NCI-H446 (cell line): ENCODE data around the gene CHRM1.

Source experiments
- DNase-seq, 2 experiments: peaks; one replicate each; lab custom pipeline; 2025; lab: John Stamatoyannopoulos, UW

The CHRM1 gene

GRCh38 chr11:62905296-62905695 lies 15.9 kb downstream of the CHRM1 start:
- DNase-seq: no peak

- no peak for DNase-seq
Observed at GRCh38 chr11:62902932-62903331, 18.2 kb downstream of the CHRM1 start.

- DNase-seq: no peak
Observed at GRCh38 chr11:62898027-62898426, 23.1 kb downstream of the CHRM1 start.

DNA sequence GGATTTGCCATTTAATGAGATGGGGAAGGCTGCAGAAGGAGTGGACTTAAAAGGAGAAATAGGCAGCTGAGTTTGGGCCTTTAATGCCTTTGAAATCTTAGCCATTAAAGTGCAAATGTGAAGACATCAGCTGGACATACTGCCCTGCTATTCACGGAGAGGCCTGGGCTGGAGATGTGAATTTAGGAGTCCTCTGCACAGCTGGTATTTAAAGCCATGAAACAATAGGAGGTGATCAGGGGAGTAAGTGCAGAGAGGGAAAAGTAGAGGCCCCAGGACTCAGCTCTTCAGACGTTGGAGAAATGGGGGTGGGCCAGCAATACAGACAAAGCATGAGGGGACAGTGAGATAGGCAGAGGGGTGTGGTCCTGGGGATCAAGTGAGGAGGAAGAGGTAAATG lies 23.9 kb downstream of the CHRM1 start:
- DNase-seq: no peak

DNA sequence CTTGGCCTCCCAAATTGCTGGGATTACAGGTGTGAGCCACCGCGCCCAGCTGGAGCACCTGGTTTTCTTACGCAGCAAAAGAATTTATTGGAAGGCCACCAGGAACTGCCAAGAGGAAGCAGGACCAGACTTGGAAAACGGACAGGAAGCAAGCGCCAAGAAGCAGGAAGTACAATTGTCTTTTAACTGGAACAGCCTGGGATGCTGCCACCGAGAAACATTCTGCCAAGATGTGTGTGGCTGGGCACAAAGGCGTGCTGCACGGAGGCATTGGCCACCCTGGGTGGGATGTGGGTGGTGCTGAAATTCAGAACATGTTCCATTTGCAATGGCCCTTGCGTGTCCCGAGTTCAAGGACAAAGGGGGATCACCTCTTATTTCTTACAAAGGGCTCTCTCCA lies 25.1 kb downstream of the CHRM1 start:
- DNase-seq: no peak

DNA sequence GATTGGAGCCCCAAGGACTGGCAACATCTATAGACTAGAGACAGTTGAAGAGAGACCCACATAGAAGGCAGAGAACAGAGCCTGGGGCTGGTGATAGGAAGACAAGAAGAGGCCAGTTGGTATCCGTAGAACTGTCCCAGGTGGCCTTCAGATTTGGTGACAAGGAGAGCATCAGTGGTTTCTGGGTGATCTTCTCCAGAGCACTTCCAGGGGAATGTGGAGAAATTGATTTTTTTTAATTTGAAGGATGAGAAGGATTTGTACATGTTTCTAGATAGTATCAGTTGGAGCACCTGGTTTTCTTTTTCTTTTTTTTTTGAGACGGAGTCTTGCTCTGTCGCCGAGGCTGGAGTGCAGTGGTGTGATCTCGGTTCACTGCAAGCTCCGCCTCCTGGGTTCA lies 25.7 kb downstream of the CHRM1 start:
- no peak for DNase-seq

GRCh38 chr11:62892077-62892922 lies 28.9 kb downstream of the CHRM1 start:
- no peak for DNase-seq

DNA sequence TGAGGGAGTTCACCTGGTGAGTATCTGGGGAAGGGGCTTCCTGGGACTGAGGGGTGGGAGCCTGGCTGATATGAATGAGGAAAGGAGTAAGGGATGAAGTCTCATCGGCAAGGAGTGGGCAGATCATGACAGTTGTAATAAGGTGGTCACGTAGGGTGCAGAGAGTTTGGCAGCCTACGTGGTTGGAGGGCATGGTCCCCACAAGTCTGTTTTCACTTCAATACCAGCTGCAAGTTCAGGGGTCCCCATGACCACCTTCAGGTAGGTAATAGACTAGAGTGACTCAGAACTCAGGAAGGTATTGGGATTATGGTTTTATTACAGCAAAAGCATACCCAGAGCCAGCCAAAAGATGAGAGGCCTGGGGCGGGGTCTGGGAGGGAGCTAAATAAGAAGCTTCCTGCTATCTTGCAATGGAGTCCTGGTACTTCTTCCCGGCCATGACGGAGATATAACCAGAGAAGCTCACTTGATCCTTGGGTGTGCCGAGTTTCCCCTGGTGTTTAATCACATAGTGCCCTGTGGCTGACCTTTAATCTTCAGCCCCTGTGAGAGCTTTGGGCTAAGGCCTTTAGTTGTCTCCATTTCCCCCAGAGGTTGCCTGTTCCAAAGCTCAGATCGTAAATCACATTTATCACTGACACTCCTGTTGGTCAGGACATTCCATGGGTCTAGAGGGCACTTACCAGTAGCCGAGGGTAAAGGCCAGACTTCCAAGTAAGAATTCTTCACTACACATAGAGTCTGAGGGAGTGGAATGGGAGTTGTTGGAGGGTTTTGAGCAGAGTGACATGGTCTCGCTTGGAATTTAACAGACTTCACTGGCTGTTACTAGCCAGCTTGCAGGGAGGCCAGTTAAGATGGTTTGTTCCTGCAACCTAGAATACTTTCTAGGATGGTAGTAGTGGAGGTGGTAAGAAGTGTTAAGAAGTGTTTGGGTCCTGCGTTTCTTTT lies 31.4 kb downstream of the CHRM1 start:
- DNase-seq: no peak

- DNase-seq: no peak
Observed at GRCh38 chr11:62889126-62889483, 32.1 kb downstream of the CHRM1 start.

DNA sequence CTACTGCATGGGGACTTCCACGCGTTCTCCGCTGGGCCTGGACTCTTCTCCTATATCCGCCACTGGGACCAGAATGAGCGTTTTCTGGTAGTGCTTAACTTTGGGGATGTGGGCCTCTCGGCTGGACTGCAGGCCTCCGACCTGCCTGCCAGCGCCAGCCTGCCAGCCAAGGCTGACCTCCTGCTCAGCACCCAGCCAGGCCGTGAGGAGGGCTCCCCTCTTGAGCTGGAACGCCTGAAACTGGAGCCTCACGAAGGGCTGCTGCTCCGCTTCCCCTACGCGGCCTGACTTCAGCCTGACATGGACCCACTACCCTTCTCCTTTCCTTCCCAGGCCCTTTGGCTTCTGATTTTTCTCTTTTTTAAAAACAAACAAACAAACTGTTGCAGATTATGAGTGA lies 32.8 kb downstream of the CHRM1 start:
- DNase-seq: no peak

GRCh38 chr11:62885137-62885750 lies 35.9 kb downstream of the CHRM1 start:
- DNase-seq: no peak

GRCh38 chr11:62883673-62884072 lies 37.5 kb downstream of the CHRM1 start:
- DNase-seq: no peak

DNA sequence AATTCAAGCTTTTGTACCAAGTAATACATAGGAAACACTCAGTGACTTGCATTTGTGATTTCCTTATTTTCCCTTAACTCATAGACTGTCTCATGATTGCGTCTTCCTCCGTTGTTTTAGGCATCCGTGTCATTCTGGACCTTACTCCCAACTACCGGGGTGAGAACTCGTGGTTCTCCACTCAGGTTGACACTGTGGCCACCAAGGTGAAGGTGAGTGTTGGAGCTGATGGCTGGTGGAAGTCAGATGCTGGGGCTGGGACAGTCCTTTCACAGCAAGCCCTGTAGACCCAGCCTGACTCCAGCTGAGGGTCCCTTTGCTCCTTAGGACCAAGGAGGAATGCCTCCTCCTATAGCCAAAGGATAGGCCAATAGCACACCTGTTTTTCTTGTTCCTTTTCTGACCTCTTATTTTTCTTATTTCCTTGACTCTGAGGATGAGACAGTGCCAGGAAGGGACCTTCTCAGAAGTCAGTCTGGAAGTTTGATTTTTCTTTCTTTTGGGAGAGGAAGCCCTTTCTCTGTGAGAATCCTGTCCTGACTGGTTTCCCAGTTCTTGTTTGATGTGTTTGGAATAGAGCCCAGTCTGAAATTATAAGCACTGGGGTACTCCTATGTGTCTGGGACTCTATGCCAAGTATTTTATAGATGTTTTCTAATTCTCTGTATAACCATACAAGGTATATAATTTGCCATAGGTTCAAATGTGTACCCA lies 38.2 kb downstream of the CHRM1 start:
- DNase-seq: no peak

- DNase-seq: no peak
Observed at GRCh38 chr11:62882431-62882749, 38.8 kb downstream of the CHRM1 start.

GRCh38 chr11:62881579-62882430 lies 39.4 kb downstream of the CHRM1 start:
- peak; percentile 89 to 90 for DNase-seq

GRCh38 chr11:62880803-62881578 lies 40.2 kb downstream of the CHRM1 start, which contains the start of gene SLC3A2:
Gene SLC3A2 (plus strand): TSS chr11:62880896. CDS start chr11:62881024, 128 bp downstream.
- DNase-seq: peak; percentile 77 to 89

GRCh38 chr11:62880231-62880802 lies 40.8 kb downstream of the CHRM1 start:
- no peak for DNase-seq

- DNase-seq: no peak
Observed at GRCh38 chr11:62879235-62879978, 41.8 kb downstream of the CHRM1 start.

DNA sequence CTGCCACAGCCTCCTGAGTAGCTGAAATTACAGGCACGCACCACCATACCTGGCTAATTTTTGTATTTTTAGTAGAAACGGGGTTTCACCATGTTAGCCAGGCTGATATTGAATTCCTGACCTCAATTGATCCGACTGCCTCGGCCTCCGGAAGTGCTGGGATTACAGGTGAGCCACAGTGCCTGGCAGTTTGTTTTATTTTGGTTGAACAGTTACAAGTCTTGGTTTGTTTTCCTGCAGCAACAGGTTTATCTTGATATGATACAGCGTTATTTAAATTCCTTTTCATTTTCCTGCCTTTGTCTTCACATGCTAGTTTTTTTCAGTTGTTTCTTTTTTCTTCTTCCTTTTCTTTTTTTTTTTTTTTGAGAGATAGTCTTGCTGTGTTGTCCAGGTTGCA lies 44.5 kb downstream of the CHRM1 start:
- no peak for DNase-seq
